Effector memory CD8-positive, alpha-beta T cell (primary cell): ENCODE measurements around the gene CDC26.
"Not testable (repeated sequence)": the region's sequence is repeated elsewhere in the genome, so short reads cannot be mapped to it uniquely, and the experiment has no call there.

ENCODE experiments used
- ATAC-seq: fragments of 150-1000 bp; cut with Tn5 transposase; replicated peaks from 2 replicates; pipeline ENCODE4 v1.10.0; 2021; ENCODE audit warnings: mild to moderate bottlenecking, moderate library complexity
- DNase-seq, 3 experiments: peaks; one replicate each; pipeline ENCODE4 v3.0.0; 2021
- H3K27ac Mint-ChIP-seq, 2 donors: one replicate each; pipeline ENCODE4 v1.8.0; 2022; ENCODE audit warnings: mild to moderate bottlenecking in 2 of 2, mixed read lengths in 2 of 2, moderate library complexity in 2 of 2
- H3K27me3 Mint-ChIP-seq, 2 donors: one replicate each; pipeline ENCODE4 v1.8.0; 2022; ENCODE audit warnings: mixed read lengths in 2 of 2
- H3K36me3 Mint-ChIP-seq: one replicate; pipeline ENCODE4 v1.8.0; 2022; ENCODE audit warnings: mild to moderate bottlenecking, moderate library complexity, mixed read lengths; ENCODE audit not compliant: insufficient read depth
- H3K4me1 Mint-ChIP-seq, 2 donors: one replicate each; pipeline ENCODE4 v1.8.0; 2022; ENCODE audit warnings: low read depth in 2 of 2, mixed read lengths in 2 of 2
- H3K4me3 Mint-ChIP-seq, 2 donors: one replicate each; pipeline ENCODE4 v1.8.0; 2022; ENCODE audit warnings: mild to moderate bottlenecking in 2 of 2, mixed read lengths in 2 of 2, moderate library complexity in 2 of 2
- H3K9me3 Mint-ChIP-seq, 2 donors: one replicate each; pipeline ENCODE4 v1.8.0; 2022; ENCODE audit warnings: mixed read lengths in 2 of 2

Gene CDC26

DNA sequence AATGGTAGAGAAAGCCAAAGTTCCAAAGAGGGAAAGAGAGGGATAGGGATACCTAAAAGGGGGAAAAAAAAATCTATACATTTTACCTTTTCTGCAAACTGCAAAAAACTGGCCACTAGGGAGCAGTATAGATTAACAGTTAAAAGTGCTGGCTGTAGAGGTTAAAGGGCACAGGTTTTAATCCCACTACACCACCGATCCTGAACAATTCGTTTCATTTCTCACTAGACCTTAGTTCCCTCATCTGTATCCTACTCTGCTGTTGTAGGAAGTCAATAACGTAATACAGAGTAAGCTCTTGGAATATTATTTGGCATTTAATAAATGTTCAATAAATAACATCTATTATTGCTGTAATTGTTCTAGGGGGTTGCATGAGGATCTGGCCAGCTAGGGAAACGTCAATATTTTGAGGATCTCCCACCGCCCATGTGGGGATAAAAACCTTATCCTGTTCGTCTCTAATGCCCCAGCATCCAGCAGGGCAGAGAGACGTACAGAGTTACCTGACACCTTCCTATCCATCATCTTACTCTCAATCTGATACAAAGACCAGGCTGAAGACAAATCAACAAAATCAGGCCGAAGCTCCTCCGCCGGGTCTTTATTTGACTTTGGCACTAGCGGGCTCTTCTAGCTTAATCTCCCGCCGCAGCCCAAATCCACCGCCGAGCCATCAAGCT, 757 bp downstream of the CDC26 start:
- DNase-seq (peak; percentile 47 to 48 (median 48)), ATAC-seq (peak; percentile 15)
- no peaks in the 10 kb centered on the region for H3K9me3 Mint-ChIP-seq
- no peaks in the 10 kb centered on the region for H3K27me3 Mint-ChIP-seq
- no peak overlapping the region for H3K27ac Mint-ChIP-seq
- peaks cover 9 to 14% of the 10 kb centered on the region in 2 donors for H3K4me1 Mint-ChIP-seq
- H3K36me3 Mint-ChIP-seq: peaks cover 40% of the 10 kb centered on the region
- H3K4me3 Mint-ChIP-seq: no peak overlapping the region

DNA sequence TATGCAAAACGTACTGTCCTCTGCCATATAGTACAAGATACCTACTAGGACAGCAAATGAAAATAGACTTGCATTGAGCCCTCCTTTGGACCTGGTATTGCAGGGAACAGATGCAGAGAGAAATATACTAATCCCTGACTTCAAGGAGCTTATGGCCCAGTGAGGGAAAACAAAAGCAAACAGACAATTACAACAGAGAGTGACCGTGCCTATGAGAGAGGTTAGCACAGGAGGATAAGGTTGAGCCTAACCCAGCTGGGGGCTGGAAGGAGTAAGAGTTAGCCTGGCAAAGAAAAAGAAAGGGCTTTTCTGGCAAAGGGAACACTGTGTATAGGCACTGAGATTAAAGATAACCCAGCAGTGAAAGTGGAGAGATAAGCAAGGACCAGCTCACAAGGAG, 5.5 kb downstream of the CDC26 start:
- H3K9me3 Mint-ChIP-seq: no peaks in the 10 kb centered on the region
- peak overlapping the region; percentile 9 to 87 for H3K27ac Mint-ChIP-seq
- H3K36me3 Mint-ChIP-seq: peaks cover 57% of the 10 kb centered on the region
- no peak overlapping the region for H3K4me3 Mint-ChIP-seq
- peaks cover 8 to 18% of the 10 kb centered on the region in 2 donors for H3K4me1 Mint-ChIP-seq
- H3K27me3 Mint-ChIP-seq: no peaks in the 10 kb centered on the region
- no peak for DNase-seq
- ATAC-seq: no peak

DNA sequence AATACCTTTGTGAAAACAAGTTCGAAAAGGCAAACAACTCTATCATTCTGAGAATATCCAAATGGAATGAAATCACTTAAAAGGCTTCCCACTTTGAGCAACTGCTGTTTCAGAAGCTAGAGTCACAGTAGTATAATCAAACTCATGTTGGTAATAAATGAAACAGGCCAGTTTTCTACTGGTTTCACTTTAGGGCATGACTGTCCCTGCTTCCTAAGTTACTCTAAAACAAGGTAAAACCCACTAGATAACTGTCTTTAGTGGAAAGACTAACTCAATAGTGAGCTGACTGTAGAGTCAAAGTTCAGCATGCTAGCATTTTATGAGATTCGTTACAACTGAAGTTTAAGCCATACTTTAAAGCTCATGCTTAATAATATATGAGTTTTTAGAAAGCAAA, 6.0 kb downstream of the CDC26 start:
- H3K4me3 Mint-ChIP-seq: no peak overlapping the region
- H3K27ac Mint-ChIP-seq: peak overlapping the region in 1 of 2 donors; percentile 87
- H3K27me3 Mint-ChIP-seq: no peaks in the 10 kb centered on the region
- ATAC-seq (no peak), DNase-seq (no peak)
- H3K36me3 Mint-ChIP-seq: peaks cover 57% of the 10 kb centered on the region
- peaks cover 8 to 18% of the 10 kb centered on the region in 2 donors for H3K4me1 Mint-ChIP-seq
- no peaks in the 10 kb centered on the region for H3K9me3 Mint-ChIP-seq

DNA sequence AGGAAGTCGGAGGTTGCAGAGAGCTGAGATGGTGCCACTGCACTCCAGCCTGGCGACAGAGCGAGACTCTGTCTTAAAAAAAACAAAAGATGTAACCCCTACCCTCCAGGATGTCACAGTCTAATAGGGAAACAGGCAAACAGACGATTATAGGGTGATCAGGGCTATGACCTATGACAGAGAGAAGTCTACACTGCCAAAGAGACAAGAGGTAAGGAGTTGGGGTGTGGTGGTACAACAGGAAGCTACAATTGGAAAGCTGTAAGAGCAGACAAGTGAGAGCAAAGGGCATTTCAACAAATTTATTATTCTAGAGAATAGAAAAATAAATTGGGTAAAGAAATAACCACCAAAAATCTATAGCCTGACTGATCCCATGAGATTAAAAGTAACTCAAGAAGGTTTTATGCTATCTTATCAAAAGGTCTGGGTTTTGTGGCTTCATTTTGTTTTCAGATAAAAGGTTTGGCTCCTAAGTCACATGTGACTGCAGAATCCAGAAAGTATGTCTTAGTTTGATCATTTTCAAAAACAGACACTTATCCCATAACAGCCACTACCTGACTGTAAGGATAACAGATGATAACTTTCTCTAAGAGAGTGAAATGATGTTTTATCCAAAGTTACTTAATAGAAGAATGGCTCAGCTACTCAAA, 7.3 kb downstream of the CDC26 start:
- H3K27me3 Mint-ChIP-seq: no peaks in the 10 kb centered on the region
- H3K4me1 Mint-ChIP-seq: peaks cover 5 to 18% of the 10 kb centered on the region in 2 donors
- H3K27ac Mint-ChIP-seq: peak overlapping the region in 1 of 2 donors; percentile 42
- no peaks in the 10 kb centered on the region for H3K9me3 Mint-ChIP-seq
- ATAC-seq: no peak
- no peak for DNase-seq
- H3K36me3 Mint-ChIP-seq: peaks cover 52% of the 10 kb centered on the region
- no peak overlapping the region for H3K4me3 Mint-ChIP-seq

DNA sequence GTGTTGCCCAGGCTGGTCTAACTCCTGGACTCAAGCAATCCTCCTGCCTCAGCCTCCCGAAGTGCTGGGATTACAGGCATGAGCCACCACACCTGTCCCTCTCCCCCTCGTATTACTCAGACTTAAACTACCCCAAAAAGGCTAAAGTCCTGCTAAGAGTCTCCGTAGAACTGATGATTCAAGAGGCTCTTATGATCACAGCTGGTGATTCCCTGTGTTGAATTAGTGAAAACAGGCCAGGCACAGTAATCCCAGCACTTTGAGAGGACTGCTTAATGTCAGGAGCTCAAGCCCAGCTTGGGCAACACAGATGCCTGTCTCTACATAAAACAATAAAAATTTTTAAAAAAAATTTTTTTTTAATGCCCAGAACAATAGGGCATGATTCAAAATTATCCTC, 9.2 kb downstream of the CDC26 start:
- Mint-ChIP-seq H3K4me3 (no peak overlapping the region), H3K36me3 (peaks cover 40% of the 10 kb centered on the region), H3K9me3 (no peaks in the 10 kb centered on the region), H3K4me1 (peaks cover 5 to 17% of the 10 kb centered on the region in 2 donors), H3K27ac (peak overlapping the region in 1 of 2 donors; percentile 19), H3K27me3 (no peaks in the 10 kb centered on the region)
- no peak for ATAC-seq
- no peak for DNase-seq

DNA sequence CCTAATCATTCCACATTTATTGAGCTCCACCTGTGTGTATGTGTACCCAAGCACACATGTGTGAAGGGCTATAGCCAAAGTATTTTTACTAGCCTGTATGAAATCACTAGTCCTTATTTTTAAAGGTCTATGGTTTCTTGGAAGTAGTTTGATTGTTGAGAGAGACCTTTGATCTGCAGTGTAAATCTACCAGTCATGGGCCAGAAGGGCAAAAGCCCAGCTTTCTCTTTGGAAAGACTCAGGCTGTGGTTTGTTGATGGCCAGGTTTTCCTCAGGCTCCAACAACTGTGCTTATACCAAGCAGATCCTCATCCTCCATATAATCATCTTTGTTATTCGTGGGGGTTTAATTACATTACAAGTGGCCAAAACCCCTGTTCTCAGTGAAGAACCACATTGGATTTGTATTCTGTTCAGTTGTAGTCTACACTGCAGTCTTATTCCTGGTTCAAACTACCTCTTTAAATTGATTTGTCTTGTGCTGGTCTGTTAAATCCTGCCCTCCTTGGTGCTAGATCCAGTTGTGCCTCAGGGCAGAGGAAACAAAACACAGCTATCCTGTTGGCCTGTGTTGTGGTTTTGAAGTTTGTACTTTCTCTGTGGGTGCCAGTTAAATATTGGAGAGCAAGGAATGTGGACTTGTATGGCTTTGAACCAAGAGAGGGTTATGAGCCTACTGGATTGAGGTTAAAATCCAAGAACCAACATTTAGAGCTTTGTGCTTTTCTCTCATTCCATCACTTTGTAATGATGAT, 13.3 kb downstream of the CDC26 start:
- H3K36me3 Mint-ChIP-seq: peaks cover 30% of the 10 kb centered on the region
- H3K27me3 Mint-ChIP-seq: no peaks in the 10 kb centered on the region
- H3K4me1 Mint-ChIP-seq: no peaks in the 10 kb centered on the region
- peak overlapping the region in 1 of 2 donors; percentile 35 for H3K27ac Mint-ChIP-seq
- DNase-seq (no peak), ATAC-seq (no peak)
- H3K4me3 Mint-ChIP-seq: no peak overlapping the region
- H3K9me3 Mint-ChIP-seq: no peaks in the 10 kb centered on the region

DNA sequence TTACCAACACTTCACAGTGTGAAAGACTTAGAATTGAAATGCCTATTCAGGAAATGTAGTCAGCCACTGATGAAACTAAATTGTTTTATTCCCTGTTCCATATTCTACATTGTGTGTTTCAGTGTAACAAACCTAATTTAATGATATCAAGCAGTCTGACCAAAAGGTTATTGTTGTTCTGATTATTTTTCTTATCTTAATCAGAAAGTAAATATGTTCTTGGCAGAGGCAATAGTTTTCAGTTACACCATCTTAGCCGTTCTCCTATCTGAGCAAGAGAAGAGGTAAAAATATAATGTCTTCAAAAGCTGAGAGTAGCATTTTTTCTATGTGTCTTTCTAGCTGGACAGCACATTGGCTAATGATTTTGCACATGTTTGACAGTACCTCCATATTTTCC, 17.1 kb downstream of the CDC26 start:
- Mint-ChIP-seq H3K4me1 (no peaks in the 10 kb centered on the region), H3K27ac (no peak overlapping the region), H3K9me3 (no peaks in the 10 kb centered on the region), H3K4me3 (no peak overlapping the region), H3K27me3 (no peaks in the 10 kb centered on the region), H3K36me3 (peaks cover 26% of the 10 kb centered on the region)
- no peak for DNase-seq
- ATAC-seq: no peak

DNA sequence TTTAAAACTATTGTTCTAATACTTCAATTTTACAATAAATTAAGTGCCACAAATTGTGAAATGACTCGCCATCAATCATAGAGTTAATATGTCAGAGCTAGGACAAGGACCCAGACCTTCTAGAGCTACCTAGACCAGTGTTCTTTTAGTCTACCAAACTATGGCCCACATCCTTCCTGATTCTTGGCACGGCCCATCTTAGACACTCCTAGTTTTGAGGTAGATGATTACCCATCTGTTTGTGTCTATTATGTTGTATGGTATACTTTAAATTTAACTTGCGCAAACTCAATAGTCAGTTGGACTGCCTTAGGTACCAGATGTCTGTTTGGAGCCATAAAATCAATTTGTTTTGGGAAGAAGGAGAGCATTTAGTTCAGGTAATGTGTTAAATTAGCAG, 17.5 kb downstream of the CDC26 start:
- ATAC-seq: no peak
- H3K27me3 Mint-ChIP-seq: no peaks in the 10 kb centered on the region
- DNase-seq: no peak
- no peaks in the 10 kb centered on the region for H3K9me3 Mint-ChIP-seq
- H3K36me3 Mint-ChIP-seq: peaks cover 26% of the 10 kb centered on the region
- H3K4me1 Mint-ChIP-seq: no peaks in the 10 kb centered on the region
- H3K27ac Mint-ChIP-seq: no peak overlapping the region
- H3K4me3 Mint-ChIP-seq: no peak overlapping the region

DNA sequence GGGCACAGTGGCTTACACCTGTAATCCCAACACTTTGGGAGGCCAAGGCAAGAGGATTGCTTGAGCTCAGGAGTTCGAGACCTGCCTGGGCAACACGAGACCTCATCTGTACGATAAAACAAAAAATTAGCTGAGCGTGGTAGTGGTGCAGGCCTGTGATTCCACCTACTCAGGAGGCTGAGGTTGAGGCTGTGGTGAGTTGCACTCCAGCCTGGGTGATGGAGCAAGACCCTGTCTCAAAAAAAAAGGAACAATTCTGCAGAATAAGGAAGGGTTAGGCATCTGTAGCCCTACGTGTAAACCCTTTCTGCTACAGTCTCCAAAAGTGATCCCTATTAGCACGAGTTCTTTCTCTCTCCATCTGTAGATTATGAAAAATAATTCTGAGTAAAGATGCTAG, 19.9 kb downstream of the CDC26 start:
- no peaks in the 10 kb centered on the region for H3K27me3 Mint-ChIP-seq
- no peak overlapping the region for H3K27ac Mint-ChIP-seq
- H3K9me3 Mint-ChIP-seq: no peaks in the 10 kb centered on the region
- H3K36me3 Mint-ChIP-seq: peaks cover 25% of the 10 kb centered on the region
- H3K4me3 Mint-ChIP-seq: no peak overlapping the region
- no peaks in the 10 kb centered on the region for H3K4me1 Mint-ChIP-seq
- no peak for ATAC-seq
- no peak for DNase-seq

DNA sequence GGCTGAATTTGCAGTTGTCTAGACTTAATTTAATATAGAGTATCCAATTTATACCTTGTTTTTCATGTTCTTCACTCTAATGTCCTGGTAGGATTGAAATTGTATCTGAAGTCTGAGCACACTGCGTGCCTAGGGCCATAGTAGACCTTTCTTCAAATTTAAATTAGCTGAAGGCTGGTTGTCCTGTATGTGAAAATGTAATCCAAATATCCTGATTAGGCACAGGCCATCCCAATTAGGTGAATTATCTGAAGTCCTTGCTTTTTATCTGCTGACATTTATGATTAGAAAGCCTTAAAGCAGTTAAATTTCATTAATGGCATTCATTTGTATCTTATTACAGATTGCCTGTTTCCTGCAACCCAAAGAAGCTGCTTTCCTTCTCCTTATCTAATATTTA, 20.4 kb downstream of the CDC26 start:
- no peak for DNase-seq
- no peak overlapping the region for H3K4me3 Mint-ChIP-seq
- no peaks in the 10 kb centered on the region for H3K4me1 Mint-ChIP-seq
- no peak for ATAC-seq
- peaks cover 21% of the 10 kb centered on the region for H3K36me3 Mint-ChIP-seq
- no peaks in the 10 kb centered on the region for H3K9me3 Mint-ChIP-seq
- no peak overlapping the region for H3K27ac Mint-ChIP-seq
- no peaks in the 10 kb centered on the region for H3K27me3 Mint-ChIP-seq

DNA sequence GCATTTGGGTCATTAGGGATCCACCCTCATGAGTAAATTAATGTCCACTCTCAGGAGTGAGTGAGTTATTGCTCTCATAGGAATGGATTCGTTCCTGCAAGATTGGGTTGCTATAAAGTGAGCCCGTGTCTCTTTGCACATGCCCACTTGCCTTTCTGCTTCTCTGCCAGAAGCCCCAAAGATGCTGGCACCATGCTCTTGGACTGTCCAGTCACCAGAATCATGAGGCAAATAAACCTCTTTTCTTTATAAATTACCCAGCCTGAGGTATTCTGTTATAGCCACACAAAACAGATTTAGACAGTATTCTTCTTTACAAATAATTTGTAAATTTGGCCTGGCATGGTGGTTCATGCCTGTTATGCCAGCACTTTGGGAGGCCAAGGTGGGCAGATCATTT, 24.6 kb downstream of the CDC26 start:
- Mint-ChIP-seq H3K27ac (no peak overlapping the region), H3K9me3 (no peaks in the 10 kb centered on the region), H3K36me3 (peaks cover 3% of the 10 kb centered on the region), H3K27me3 (no peaks in the 10 kb centered on the region), H3K4me1 (no peaks in the 10 kb centered on the region), H3K4me3 (no peak overlapping the region)
- ATAC-seq (no peak), DNase-seq (no peak)

DNA sequence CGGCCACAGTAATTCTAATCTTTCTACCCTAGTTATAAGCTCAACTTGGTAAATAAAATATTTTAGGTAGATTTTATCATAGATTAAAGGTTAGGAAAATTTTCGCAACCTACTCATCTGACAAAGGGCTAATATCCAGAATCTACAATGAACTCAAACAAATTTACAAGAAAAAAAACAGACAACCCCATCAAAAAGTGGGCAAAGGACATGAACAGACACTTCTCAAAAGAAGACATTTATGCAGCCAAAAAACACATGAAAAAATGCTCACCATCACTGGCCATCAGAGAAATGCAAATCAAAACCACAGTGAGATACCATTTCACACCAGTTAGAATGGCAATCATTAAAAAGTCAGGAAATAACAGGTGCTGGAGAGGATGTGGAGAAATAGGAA, 25.7 kb downstream of the CDC26 start:
- not testable (repeated sequence) for DNase-seq, H3K4me3 Mint-ChIP-seq, ATAC-seq, H3K27me3 Mint-ChIP-seq, H3K9me3 Mint-ChIP-seq, H3K27ac Mint-ChIP-seq, H3K4me1 Mint-ChIP-seq, H3K36me3 Mint-ChIP-seq

DNA sequence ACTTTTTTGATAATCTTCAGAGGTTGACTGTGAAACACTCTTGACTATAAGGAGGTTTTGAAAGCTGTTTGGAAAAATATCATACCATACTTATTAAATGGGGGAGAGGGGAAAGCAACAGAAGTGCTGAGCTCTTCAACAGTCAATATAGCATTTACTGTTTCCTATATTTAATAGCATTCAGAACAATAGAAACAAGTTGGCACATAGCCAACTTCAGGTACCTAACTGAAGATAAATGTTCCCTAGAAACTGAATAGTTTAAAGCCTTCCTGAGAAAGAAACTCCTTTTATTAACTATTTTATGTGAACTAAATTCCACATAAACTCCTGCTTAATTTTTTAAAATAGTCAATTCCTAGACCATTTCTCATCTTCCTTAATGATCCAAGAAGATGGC, 27.7 kb downstream of the CDC26 start:
- Mint-ChIP-seq H3K27ac (no peak overlapping the region), H3K36me3 (no peaks in the 10 kb centered on the region), H3K4me1 (no peaks in the 10 kb centered on the region), H3K9me3 (no peaks in the 10 kb centered on the region), H3K4me3 (no peak overlapping the region), H3K27me3 (no peaks in the 10 kb centered on the region)
- DNase-seq: no peak
- ATAC-seq: no peak

DNA sequence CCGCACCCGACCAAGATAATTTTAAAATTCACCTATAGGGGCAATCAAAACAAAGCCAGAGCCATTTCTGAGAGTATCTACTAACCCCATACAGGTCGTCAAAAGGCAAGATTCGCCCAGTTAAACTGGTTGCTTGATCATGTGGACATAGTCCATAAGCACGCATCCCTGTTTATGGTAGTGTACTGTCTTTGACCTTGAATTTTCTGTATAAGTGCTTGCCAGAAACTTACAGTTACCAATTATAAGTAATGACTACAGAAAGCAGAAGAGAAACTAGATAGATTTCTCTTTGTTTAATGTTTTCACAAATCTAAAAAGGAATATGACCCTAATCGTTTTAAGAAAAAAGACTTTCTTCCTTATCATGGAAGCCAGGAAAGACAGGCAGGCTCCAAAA, 28.4 kb downstream of the CDC26 start:
- H3K4me1 Mint-ChIP-seq: no peaks in the 10 kb centered on the region
- ATAC-seq (no peak), DNase-seq (no peak)
- H3K27ac Mint-ChIP-seq: no peak overlapping the region
- H3K9me3 Mint-ChIP-seq: no peaks in the 10 kb centered on the region
- no peaks in the 10 kb centered on the region for H3K27me3 Mint-ChIP-seq
- no peaks in the 10 kb centered on the region for H3K36me3 Mint-ChIP-seq
- H3K4me3 Mint-ChIP-seq: no peak overlapping the region
